Activated CD8-positive, alpha-beta T cell treated with anti-CD3 and anti-CD28 coated beads for 36 hours (primary cell): ENCODE results near the gene NKG7. TPM values are rescaled to one million over a fixed set of nuclear protein-coding genes. Genes with fewer than 3 reads are reported as not detected.
"Not testable (repeated sequence)": the region's sequence is repeated elsewhere in the genome, so short reads cannot be mapped to it uniquely, and the experiment has no call there.

ENCODE experiments used
- ATAC-seq: fragments of 200-7000 bp; cut with Tn5 transposase; one replicate; pipeline ENCODE4 v1.10.0; 2021; ENCODE audit warnings: mild to moderate bottlenecking, moderate library complexity
- CTCF ChIA-PET: fragments of 350-600 bp; sonication (Branson Sonifier 250); formaldehyde crosslinking; loops from one replicate; lab custom pipeline; 2021; ENCODE audit warnings: antibody characterized with exemption; lab: Charles Lee
- POLR2A ChIA-PET: fragments of 350-600 bp; sonication (Branson Sonifier 250); formaldehyde crosslinking; loops from one replicate; lab custom pipeline; 2021; ENCODE audit warnings: antibody characterized with exemption; lab: Charles Lee
- DNase-seq: peaks from one replicate; pipeline ENCODE4 v3.0.0-alpha.2; 2020
- H3K27ac Mint-ChIP-seq: one replicate; pipeline ENCODE4 v1.8.0; 2021; ENCODE audit warnings: mild to moderate bottlenecking, mixed read lengths
- H3K27me3 Mint-ChIP-seq: one replicate; pipeline ENCODE4 v1.8.0; 2021; ENCODE audit warnings: mixed read lengths
- H3K36me3 Mint-ChIP-seq: one replicate; pipeline ENCODE4 v1.8.0; 2021; ENCODE audit warnings: low read depth, mixed read lengths
- H3K4me1 Mint-ChIP-seq: one replicate; pipeline ENCODE4 v1.8.0; 2021; ENCODE audit warnings: low read depth, mixed read lengths
- H3K4me3 Mint-ChIP-seq: one replicate; pipeline ENCODE4 v1.8.0; 2021; ENCODE audit warnings: mild to moderate bottlenecking, moderate library complexity, mixed read lengths
- H3K9me3 Mint-ChIP-seq: one replicate; pipeline ENCODE4 v1.8.0; 2021; ENCODE audit warnings: mixed read lengths
- intact Hi-C: fragments of 100-400 bp; cut with micrococcal nuclease; formaldehyde crosslinking; loops from one replicate; pipeline ENCODE4 v1.10.0; 2022
- total RNA-seq, 2 experiments: library from RNA; stranded (reverse); gene quantifications; one replicate each; pipeline ENCODE4 v1.2.3, GENCODE V29; 2021
- TF ChIP-seq, protein P1 (sequence below): fragments of 200-600 bp; IDR thresholded peaks from one replicate; pipeline ENCODE4 v1.8.0; 2022; ENCODE audit warnings: antibody characterized with exemption, mild to moderate bottlenecking

NKG7 gene
- total RNA-seq, 2 experiments from 2014 or later = 258 to 283 TPM

DNA sequence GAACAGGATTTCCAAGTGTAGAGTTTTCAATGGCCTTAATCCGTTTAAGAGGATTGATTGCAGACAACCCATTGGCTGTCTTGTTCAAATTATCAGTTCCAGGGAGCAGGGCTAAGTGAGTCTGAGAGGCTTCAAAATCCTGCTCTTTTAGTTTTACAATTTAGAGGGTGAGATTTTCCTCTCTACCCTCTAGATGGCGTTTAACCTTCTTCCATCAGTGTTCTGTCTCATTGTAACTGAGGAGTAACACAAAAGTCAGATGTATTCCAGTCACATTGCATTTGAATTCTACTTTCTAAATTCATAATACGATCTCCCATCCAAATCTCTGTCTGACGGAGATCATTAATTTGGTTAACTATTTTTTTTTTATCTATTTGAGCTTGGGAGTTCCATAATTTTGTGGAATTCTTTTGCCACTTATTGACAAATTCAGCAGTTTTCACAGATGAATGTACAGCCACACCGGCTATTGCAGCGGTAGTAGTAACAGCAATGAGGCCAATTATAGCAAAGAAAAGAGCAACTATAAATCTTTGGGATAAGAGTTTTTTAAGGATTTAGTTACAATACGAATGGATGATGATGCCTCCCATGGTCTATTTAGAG is 25.7 kb upstream of the NKG7 start:
- ATAC-seq = no peak
- no peak overlapping the region for H3K27ac Mint-ChIP-seq
- POLR2A ChIA-PET = interaction anchor here (0.8 kb wide), 1 partner anchor 25 kb away, joined by 3 read pairs; no protein-coding TSS in a partner anchor

DNA sequence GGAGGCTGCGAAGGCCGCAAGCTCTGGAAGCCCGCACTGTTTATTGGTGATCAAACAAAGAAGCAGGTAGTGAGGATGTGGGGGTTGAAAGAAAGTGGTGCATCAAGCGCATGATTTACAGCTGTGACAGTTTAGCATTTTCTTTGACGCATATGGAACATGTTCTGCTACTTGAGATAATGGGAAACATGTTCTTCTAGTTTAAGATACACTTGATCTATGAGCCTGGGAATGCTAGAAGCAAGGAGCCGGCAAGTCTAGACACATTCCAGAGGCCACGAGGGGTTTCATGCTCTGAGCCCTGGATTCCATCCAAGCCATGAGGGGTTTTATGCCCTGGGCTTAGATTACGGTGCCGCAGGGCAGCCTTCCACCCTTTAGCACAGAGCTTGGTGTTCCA is 25.0 kb upstream of the NKG7 start:
- Mint-ChIP-seq H3K36me3 (peaks cover 32% of the 10 kb centered on the region), H3K4me1 (peaks cover 49% of the 10 kb centered on the region)
- H3K27ac Mint-ChIP-seq, H3K4me3 Mint-ChIP-seq, ATAC-seq, H3K9me3 Mint-ChIP-seq, H3K27me3 Mint-ChIP-seq, intact Hi-C loops, DNase-seq: not testable (repeated sequence)
- CTCF ChIA-PET = interaction anchor here (0.9 to 6.8 kb wide), 10 partner anchors 10 to 197 kb away, joined by 3 to 60 read pairs (median 4); partner anchors contain the start of genes ETFB and SIGLEC10
- POLR2A ChIA-PET = interaction anchor here (1.0 to 1.1 kb wide), 2 partner anchors 24 to 66 kb away, joined by 3 to 4 read pairs; no protein-coding TSS in a partner anchor

More for the DNA sequence above, 25.7 kb upstream of the NKG7 start:
- Mint-ChIP-seq H3K4me3 (no peak overlapping the region), H3K9me3 (peaks cover 10% of the 10 kb centered on the region), H3K4me1 (peaks cover 43% of the 10 kb centered on the region), H3K27me3 (no peaks in the 10 kb centered on the region), H3K36me3 (peaks cover 35% of the 10 kb centered on the region)
- TF ChIP-seq, protein P1, sequence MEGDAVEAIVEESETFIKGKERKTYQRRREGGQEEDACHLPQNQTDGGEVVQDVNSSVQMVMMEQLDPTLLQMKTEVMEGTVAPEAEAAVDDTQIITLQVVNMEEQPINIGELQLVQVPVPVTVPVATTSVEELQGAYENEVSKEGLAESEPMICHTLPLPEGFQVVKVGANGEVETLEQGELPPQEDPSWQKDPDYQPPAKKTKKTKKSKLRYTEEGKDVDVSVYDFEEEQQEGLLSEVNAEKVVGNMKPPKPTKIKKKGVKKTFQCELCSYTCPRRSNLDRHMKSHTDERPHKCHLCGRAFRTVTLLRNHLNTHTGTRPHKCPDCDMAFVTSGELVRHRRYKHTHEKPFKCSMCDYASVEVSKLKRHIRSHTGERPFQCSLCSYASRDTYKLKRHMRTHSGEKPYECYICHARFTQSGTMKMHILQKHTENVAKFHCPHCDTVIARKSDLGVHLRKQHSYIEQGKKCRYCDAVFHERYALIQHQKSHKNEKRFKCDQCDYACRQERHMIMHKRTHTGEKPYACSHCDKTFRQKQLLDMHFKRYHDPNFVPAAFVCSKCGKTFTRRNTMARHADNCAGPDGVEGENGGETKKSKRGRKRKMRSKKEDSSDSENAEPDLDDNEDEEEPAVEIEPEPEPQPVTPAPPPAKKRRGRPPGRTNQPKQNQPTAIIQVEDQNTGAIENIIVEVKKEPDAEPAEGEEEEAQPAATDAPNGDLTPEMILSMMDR = peak; percentile 67
- DNase-seq = no peak
- intact Hi-C loops = no loop called here
- CTCF ChIA-PET = interaction anchor here (0.9 to 6.8 kb wide), 18 partner anchors 10 to 196 kb away, joined by 3 to 60 read pairs (median 4); partner anchors contain the start of genes ETFB, LIM2, NKG7 and SIGLEC10

DNA sequence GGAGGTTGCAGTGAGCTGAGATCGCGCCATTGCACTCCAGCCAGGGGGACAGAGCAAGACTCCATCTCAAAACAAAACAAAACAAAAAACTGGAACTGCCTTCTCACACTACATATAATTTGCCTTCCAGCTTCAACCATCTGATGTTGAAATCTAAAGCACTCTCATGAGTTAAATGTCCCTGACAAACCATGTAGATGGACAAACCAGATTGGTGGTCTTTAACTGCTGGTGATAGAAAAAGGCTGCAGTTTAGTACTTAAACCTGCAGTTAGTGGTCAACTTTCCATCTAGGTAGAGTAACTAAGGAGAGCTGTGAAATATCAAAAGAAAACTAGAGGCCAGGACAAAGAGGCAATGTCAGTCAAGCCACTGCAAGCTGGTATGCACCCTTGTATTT is 23.7 kb upstream of the NKG7 start:
- DNase-seq (no peak), ATAC-seq (no peak)
- ChIA-PET CTCF (interaction anchor here (0.7 to 6.8 kb wide), 11 partner anchors 11 to 266 kb away, joined by 3 to 60 read pairs (median 5); partner anchors contain the start of genes ETFB and SIGLEC10), POLR2A (interaction anchor here (0.6 to 3.8 kb wide), 6 partner anchors 15 to 55 kb away, joined by 3 to 40 read pairs (median 8); partner anchors contain the start of genes CLDND2, NKG7 and VSIG10L)
- TF ChIP-seq, protein P1 = no peak
- Mint-ChIP-seq H3K27ac (peak overlapping the region; percentile 12), H3K36me3 (peaks cover 23% of the 10 kb centered on the region), H3K4me3 (peak overlapping the region; percentile 98), H3K4me1 (peaks cover 54% of the 10 kb centered on the region), H3K9me3 (peaks cover 1% of the 10 kb centered on the region), H3K27me3 (no peaks in the 10 kb centered on the region)
- intact Hi-C loops = no loop called here

DNA sequence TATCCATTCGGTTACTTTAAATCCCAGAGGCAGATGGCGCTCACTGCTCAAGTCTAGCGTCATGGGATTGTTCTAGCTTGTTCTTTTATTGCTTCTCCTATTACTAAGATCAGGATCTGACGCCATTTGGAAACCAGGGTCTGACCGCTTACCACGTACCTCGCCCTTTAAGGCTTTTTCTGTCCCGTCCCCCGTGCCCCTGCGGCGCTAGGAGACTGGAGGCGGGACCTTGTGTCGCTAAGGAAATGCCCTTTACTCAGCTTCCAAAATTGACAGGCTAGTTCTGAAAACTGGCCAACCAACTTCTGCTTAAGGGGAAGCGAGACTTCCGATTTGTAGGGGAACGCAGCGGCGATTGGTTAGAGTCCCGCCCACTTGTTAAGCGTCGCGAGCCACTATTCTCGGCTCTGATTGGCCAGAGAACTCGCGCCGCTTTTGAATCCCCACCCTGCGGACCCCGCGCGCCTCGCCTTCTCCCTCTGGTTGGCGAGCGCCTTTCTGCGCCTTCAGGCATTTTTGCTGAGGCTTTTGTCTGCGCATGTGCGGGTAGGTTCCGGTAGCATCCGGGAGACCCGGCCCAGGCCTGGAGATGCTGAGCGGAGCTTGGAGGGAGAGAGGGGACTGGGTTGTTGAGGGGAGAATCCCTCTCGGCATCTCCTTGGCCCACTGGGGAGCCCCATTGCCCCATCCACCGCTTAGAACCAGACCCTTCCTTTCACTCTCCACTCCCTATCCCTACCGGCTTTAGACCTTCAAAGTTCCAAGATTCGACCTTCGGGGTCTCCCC is 21.8 kb upstream of the NKG7 start:
- ChIA-PET POLR2A (interaction anchor here (0.8 to 3.8 kb wide), 10 partner anchors 13 to 52 kb away, joined by 3 to 40 read pairs (median 5); partner anchors contain the start of genes CLDND2, ETFB, NKG7 and VSIG10L), CTCF (interaction anchor here (0.8 to 4.7 kb wide), 14 partner anchors 13 to 263 kb away, joined by 3 to 49 read pairs (median 5); partner anchors contain the start of gene ETFB)
- DNase-seq = peak; percentile 99
- peaks cover 1% of the 10 kb centered on the region for H3K9me3 Mint-ChIP-seq
- H3K27ac Mint-ChIP-seq = peak overlapping the region; percentile 98
- no peaks in the 10 kb centered on the region for H3K27me3 Mint-ChIP-seq
- intact Hi-C loops = no loop called here
- H3K36me3 Mint-ChIP-seq = peaks cover 19% of the 10 kb centered on the region
- TF ChIP-seq, protein P1 = peak; percentile 20
- H3K4me3 Mint-ChIP-seq = peak overlapping the region; percentile 98
- peaks cover 48% of the 10 kb centered on the region for H3K4me1 Mint-ChIP-seq
- ATAC-seq = peak; percentile 86

DNA sequence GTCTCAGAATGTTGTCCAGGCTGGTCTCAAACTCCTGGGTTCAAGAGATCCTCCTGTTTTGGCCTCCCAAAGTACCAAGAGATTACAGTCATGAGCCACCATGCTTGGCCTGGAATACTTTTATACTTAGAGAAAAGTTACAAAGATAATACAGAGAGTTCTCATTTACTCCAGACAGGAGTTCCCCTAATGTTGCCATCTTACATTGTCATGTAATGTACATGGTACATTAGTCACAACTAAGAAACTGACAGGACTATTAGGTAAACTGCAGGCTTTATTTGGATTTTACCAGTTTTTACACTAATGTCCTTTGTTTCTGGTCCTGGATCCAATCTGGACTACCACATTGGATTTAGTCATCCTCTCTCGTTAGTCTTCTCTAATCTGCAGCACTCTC is 20.2 kb upstream of the NKG7 start:
- CTCF ChIA-PET = interaction anchor here (1.0 to 2.4 kb wide), 3 partner anchors 11 to 27 kb away, joined by 3 to 8 read pairs (median 3); no protein-coding TSS in a partner anchor
- POLR2A ChIA-PET = interaction anchor here (3.3 to 3.8 kb wide), 2 partner anchors 11 to 21 kb away, joined by 11 to 40 read pairs; partner anchors contain the start of gene NKG7
- DNase-seq (no peak), ATAC-seq (no peak)
- TF ChIP-seq, protein P1 = no peak
- H3K27ac Mint-ChIP-seq = peak overlapping the region; percentile 87
- H3K9me3 Mint-ChIP-seq = peaks cover 1% of the 10 kb centered on the region
- peaks cover 52% of the 10 kb centered on the region for H3K4me1 Mint-ChIP-seq
- intact Hi-C loops = no loop called here
- H3K27me3 Mint-ChIP-seq = no peaks in the 10 kb centered on the region
- peak overlapping the region; percentile 58 for H3K4me3 Mint-ChIP-seq
- H3K36me3 Mint-ChIP-seq = peaks cover 19% of the 10 kb centered on the region
